CD14-positive monocyte (primary cell): ENCODE data around the gene WASF2. TPM values are rescaled to one million over a fixed set of nuclear protein-coding genes. Genes with fewer than 3 reads are reported as not detected.

Source experiments
- DNase-seq, 3 donors: peaks; one replicate each; pipeline ENCODE4 v3.0.0-alpha.2; 2011 to 2022
- H2AFZ ChIP-seq: 2 replicates; pipeline ENCODE4 v1.6.0; 2012; ENCODE audit warnings: mild to moderate bottlenecking, low read depth, low read length, inconsistent platforms; ENCODE audit not compliant: insufficient read depth, poor library complexity, severe bottlenecking
- H3K27ac ChIP-seq, 2 donors: 1 replicate in 1 of 2; 2 replicates in 1 of 2; pipeline ENCODE4 v1.5.1; 2012 to 2013; ENCODE audit warnings: low read length in 2 of 2, control low read depth in 1 of 2, inconsistent platforms in 1 of 2, low read depth in 1 of 2, mild to moderate bottlenecking in 1 of 2
- H3K27me3 ChIP-seq, 2 donors: one replicate each; pipeline versions ENCODE4 v1.6.0 to v1.6.1; 2011 to 2013; ENCODE audit warnings: low read length in 2 of 2; ENCODE audit not compliant: control insufficient read depth in 2 of 2, insufficient read depth in 2 of 2
- H3K36me3 ChIP-seq, 2 donors: replicated peaks in 1 of 2; 1 replicate in 1 of 2; 2 replicates in 1 of 2; pipeline versions ENCODE4 v1.5.1 to v1.6.1; 2012 to 2013; ENCODE audit warnings: low read length in 2 of 2, control low read depth in 1 of 2, inconsistent platforms in 1 of 2, mild to moderate bottlenecking in 1 of 2; ENCODE audit not compliant: insufficient read depth in 2 of 2, control insufficient read depth in 1 of 2
- H3K4me1 ChIP-seq, 2 donors: 1 replicate in 1 of 2; 2 replicates in 1 of 2; pipeline versions ENCODE4 v1.5.1 to v1.6.1; 2012 to 2013; ENCODE audit warnings: low read length in 2 of 2, control low read depth in 1 of 2, inconsistent platforms in 1 of 2, mild to moderate bottlenecking in 1 of 2, moderate library complexity in 1 of 2; ENCODE audit not compliant: insufficient read depth in 2 of 2, control insufficient read depth in 1 of 2
- H3K4me2 ChIP-seq: replicated peaks from 2 replicates; pipeline ENCODE3; 2012; ENCODE audit warnings: low read length, moderate library complexity, mild to moderate bottlenecking; ENCODE audit not compliant: poor library complexity, severe bottlenecking; ENCODE audit errors: extremely low read depth
- H3K4me3 ChIP-seq, 3 experiments: fragments of 200-600 bp in 1 of 3; sonication (generic) in 1 of 3; replicated peaks in 1 of 3; 1 replicate in 2 of 3; 2 replicates in 1 of 3; pipeline ENCODE4 v1.5.1; 2011 to 2013; ENCODE audit warnings: low read length in 3 of 3, mild to moderate bottlenecking in 3 of 3, control low read depth in 2 of 3, low read depth in 2 of 3, inconsistent platforms in 1 of 3, moderate library complexity in 1 of 3
- H3K79me2 ChIP-seq: 2 replicates; pipeline ENCODE4 v1.6.0; 2012; ENCODE audit warnings: mild to moderate bottlenecking, control low read depth, inconsistent platforms, low read length, moderate library complexity; ENCODE audit not compliant: insufficient read depth
- H3K9ac ChIP-seq: 2 replicates; pipeline ENCODE4 v1.6.0; 2017; ENCODE audit warnings: low read length, mild to moderate bottlenecking; ENCODE audit not compliant: insufficient read depth, poor library complexity, severe bottlenecking
- H3K9me3 ChIP-seq, 2 donors: replicated peaks in 1 of 2; 1 replicate in 1 of 2; 2 replicates in 1 of 2; pipeline versions ENCODE4 v1.5.1 to v1.6.1; 2012 to 2013; ENCODE audit warnings: low read length in 2 of 2, control low read depth in 1 of 2; ENCODE audit not compliant: control insufficient read depth in 1 of 2, insufficient read depth in 1 of 2
- H4K20me1 ChIP-seq: 2 replicates; pipeline ENCODE4 v1.6.0; 2012; ENCODE audit warnings: mild to moderate bottlenecking, low read length, control low read depth, moderate library complexity; ENCODE audit not compliant: insufficient read depth
- H3K27ac Mint-ChIP-seq, 7 donors: one replicate each; pipeline ENCODE4 v1.8.0; 2020; ENCODE audit warnings: mild to moderate bottlenecking in 7 of 7, mixed read lengths in 7 of 7, moderate library complexity in 6 of 7, inconsistent platforms in 2 of 7
- H3K27me3 Mint-ChIP-seq, 3 donors: one replicate each; pipeline ENCODE4 v1.8.0; 2021 to 2022; ENCODE audit warnings: low read depth in 3 of 3, mild to moderate bottlenecking in 3 of 3, mixed read lengths in 3 of 3, moderate library complexity in 3 of 3, inconsistent platforms in 1 of 3
- H3K36me3 Mint-ChIP-seq, 2 donors: one replicate each; pipeline ENCODE4 v1.8.0; 2020; ENCODE audit warnings: mixed read lengths in 2 of 2, inconsistent platforms in 1 of 2, mild to moderate bottlenecking in 1 of 2
- H3K4me1 Mint-ChIP-seq: one replicate; pipeline ENCODE4 v1.8.0; 2020; ENCODE audit warnings: mild to moderate bottlenecking, mixed read lengths
- H3K4me3 Mint-ChIP-seq, 2 donors: one replicate each; pipeline ENCODE4 v1.8.0; 2020; ENCODE audit warnings: mild to moderate bottlenecking in 2 of 2, mixed read lengths in 2 of 2, moderate library complexity in 1 of 2
- H3K9me3 Mint-ChIP-seq, 7 donors: one replicate each; pipeline ENCODE4 v1.8.0; 2020 to 2022; ENCODE audit warnings: mixed read lengths in 7 of 7, mild to moderate bottlenecking in 6 of 7, moderate library complexity in 6 of 7, inconsistent platforms in 2 of 7
- WGBS: methylation state at CpG from one replicate; pipeline ENCODE4 v1.1.5; 2013; ENCODE audit warnings: missing lambda C conversion rate; ENCODE audit not compliant: insufficient coverage; 5-methylcytosine and 5-hydroxymethylcytosine counted together
- intact Hi-C, 2 donors: fragments of 100-400 bp; cut with micrococcal nuclease; formaldehyde crosslinking; loops; one replicate each; pipeline versions ENCODE4 v1.15.0 to v1.15.1; 2023
- polyA plus RNA-seq, 3 donors: library from polyadenylated mRNA; depleted of rRNA in 1 of 3; unstranded in 2 of 3; stranded (reverse) in 1 of 3; fragments of 300-500 nt in 2 of 3; fragments of >200 nt in 1 of 3; fragmentation: Illumina TruSeq in 2 of 3; gene quantifications; 1 replicate in 2 of 3; 2 replicates in 1 of 3; pipeline ENCODE4 v1.2.3, GENCODE V29; 2012 to 2021
- TF ChIP-seq, protein P1 (sequence below): fragments of 200-600 bp; IDR thresholded peaks from one replicate; pipeline ENCODE4 v1.8.0; 2022; ENCODE audit warnings: antibody characterized with exemption, mild to moderate bottlenecking

Gene WASF2
- polyA plus RNA-seq, 3 donors = 53.5 to 91.6 (median 86.4) TPM

DNA sequence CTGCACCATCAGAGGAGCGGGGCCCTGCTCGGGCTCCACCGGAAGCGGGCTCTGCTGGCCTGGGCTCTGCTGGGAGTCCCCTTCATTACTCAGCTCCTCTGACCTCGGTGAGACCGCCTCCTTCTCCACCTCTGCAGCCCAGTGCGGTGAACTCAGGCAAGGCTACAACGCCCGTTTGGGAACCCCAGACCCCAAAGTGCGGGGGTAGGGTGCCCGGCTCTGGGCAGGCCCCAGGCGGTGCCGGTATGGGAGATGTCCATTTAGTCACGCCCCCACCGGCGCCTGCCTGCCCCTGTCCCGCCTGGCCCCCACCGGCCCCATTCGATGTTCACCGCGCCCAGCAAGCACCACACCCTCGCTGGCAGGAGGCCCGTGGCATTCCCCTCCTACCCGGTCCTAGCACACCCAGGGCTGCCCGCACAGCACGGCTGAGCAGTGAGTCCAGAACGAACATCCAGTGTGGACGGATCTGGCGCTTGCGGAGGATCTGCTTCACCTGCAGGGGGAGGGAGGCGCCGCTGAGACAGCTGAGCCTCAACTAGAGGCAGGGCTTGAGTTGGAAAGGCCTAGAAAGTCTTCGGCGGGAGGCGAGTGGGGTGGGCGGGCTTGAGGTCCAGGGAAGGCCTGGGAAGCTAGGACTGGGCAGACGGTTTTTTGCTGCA lies 133.2 kb downstream of the WASF2 start:
- peak in 1 of 3 donors; percentile 46 for DNase-seq
- H3K4me1 ChIP-seq = peaks cover 21 to 32% of the 10 kb centered on the region in 2 donors
- peaks cover 16 to 33% (median 27%) of the 10 kb centered on the region in 3 donors for H3K27me3 Mint-ChIP-seq

DNA sequence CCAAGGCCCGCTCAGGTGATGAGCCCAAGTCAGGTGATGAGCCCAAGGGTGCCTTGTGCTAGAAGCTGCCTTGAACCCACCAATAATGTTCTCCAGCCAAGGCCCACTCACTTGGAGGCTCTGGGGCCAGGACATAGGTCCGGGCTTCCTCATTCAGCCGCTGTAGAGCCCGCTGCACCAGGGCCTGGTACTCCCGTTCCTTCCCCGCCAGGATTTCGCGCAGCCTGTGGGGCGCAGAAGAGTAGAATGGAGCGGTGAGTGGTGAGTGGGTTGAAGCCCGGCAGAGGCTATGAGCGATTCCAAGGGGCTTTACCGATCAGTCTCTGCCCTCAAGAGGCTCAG lies 133.7 kb downstream of the WASF2 start:
- Histone ChIP-seq H3K9me3 (no peaks in the 10 kb centered on the region), H3K4me3 (peak overlapping the region in 1 of 3 experiments; percentile 64), H3K4me1 (peaks cover 21 to 32% of the 10 kb centered on the region in 2 donors), H3K9ac (no peak overlapping the region), H3K36me3 (peaks cover 15 to 33% of the 10 kb centered on the region in 2 donors), H3K79me2 (no peaks in the 10 kb centered on the region), H3K4me2 (peak overlapping the region; percentile 84), H4K20me1 (peaks cover 13% of the 10 kb centered on the region), H3K27me3 (peaks cover 0 to 18% of the 10 kb centered on the region in 2 donors), H3K27ac (no peak overlapping the region), H2AFZ (no peak overlapping the region)
- WGBS = 87% methylated on average over 9 of the region's 13 CpGs
- no peak overlapping the region for H3K4me3 Mint-ChIP-seq
- DNase-seq = no peak
- TF ChIP-seq, protein P1, sequence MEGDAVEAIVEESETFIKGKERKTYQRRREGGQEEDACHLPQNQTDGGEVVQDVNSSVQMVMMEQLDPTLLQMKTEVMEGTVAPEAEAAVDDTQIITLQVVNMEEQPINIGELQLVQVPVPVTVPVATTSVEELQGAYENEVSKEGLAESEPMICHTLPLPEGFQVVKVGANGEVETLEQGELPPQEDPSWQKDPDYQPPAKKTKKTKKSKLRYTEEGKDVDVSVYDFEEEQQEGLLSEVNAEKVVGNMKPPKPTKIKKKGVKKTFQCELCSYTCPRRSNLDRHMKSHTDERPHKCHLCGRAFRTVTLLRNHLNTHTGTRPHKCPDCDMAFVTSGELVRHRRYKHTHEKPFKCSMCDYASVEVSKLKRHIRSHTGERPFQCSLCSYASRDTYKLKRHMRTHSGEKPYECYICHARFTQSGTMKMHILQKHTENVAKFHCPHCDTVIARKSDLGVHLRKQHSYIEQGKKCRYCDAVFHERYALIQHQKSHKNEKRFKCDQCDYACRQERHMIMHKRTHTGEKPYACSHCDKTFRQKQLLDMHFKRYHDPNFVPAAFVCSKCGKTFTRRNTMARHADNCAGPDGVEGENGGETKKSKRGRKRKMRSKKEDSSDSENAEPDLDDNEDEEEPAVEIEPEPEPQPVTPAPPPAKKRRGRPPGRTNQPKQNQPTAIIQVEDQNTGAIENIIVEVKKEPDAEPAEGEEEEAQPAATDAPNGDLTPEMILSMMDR = no peak
- peaks cover 27% of the 10 kb centered on the region for H3K4me1 Mint-ChIP-seq
- H3K9me3 Mint-ChIP-seq = peaks cover 0 to 2% (median 0%) of the 10 kb centered on the region in 7 donors
- H3K27ac Mint-ChIP-seq = peak overlapping the region in 1 of 7 donors; percentile 55
- peaks cover 15 to 29% (median 25%) of the 10 kb centered on the region in 3 donors for H3K27me3 Mint-ChIP-seq
- intact Hi-C loops = loop anchor here in 1 of 2 donors (5.0 kb wide), 1 partner anchor 41 kb away; no protein-coding TSS in a partner anchor
- H3K36me3 Mint-ChIP-seq = peaks cover 23 to 75% of the 10 kb centered on the region in 2 donors

More for the DNA sequence above, 133.2 kb downstream of the WASF2 start:
- H3K9me3 ChIP-seq = no peaks in the 10 kb centered on the region
- WGBS = 85% methylated on average over 27 of the region's 37 CpGs
- Mint-ChIP-seq H3K9me3 (peaks cover 0 to 2% (median 0%) of the 10 kb centered on the region in 7 donors), H3K27ac (no peak overlapping the region), H3K36me3 (peaks cover 23 to 75% of the 10 kb centered on the region in 2 donors), H3K4me1 (peaks cover 28% of the 10 kb centered on the region), H3K4me3 (peak overlapping the region; percentile 64 to 73)
- H4K20me1 ChIP-seq = peaks cover 13% of the 10 kb centered on the region
- H2AFZ ChIP-seq = peak overlapping the region; percentile 72
- H3K27me3 ChIP-seq = peaks cover 0 to 20% of the 10 kb centered on the region in 2 donors
- peak overlapping the region; percentile 84 for H3K4me2 ChIP-seq
- H3K27ac ChIP-seq = no peak overlapping the region
- TF ChIP-seq, protein P1 = no peak
- H3K9ac ChIP-seq = no peak overlapping the region
- peak overlapping the region in 1 of 3 experiments; percentile 64 for H3K4me3 ChIP-seq
- no peaks in the 10 kb centered on the region for H3K79me2 ChIP-seq
- intact Hi-C loops = loop anchor here in 1 of 2 donors (5.0 kb wide), 1 partner anchor 41 kb away; no protein-coding TSS in a partner anchor
- H3K36me3 ChIP-seq = peaks cover 11 to 28% of the 10 kb centered on the region in 2 donors
